ENCODE data around the gene CCDC88B. TPM values are rescaled to one million over a fixed set of nuclear protein-coding genes. Genes with fewer than 3 reads are reported as not detected.

Gene CCDC88B
- total and polyA plus RNA-seq, 5 donors, result 5.9 to 25.1 (median 12.7) TPM

- H3K4me1 ChIP-seq (ENCODE audit: control insufficient read depth, insufficient read depth, low read length), result peaks cover 7% of the 10 kb centered on the region
- ATAC-seq, result no peak
- WGBS, result 82% methylated on average over 2 of the region's 2 CpGs
Observed at GRCh38 chr11:64327375-64327774, 12.6 kb upstream of the CCDC88B start.

GRCh38 chr11:64327993-64328392 lies 12.0 kb upstream of the CCDC88B start:
- peaks cover 7% of the 10 kb centered on the region for H3K4me1 ChIP-seq (ENCODE audit: control insufficient read depth, insufficient read depth, low read length)
- no peak overlapping the region for H3K4me3 ChIP-seq (ENCODE audit: low read length)
- 80% methylated on average over 3 of the region's 3 CpGs for WGBS
- H3K27ac ChIP-seq (ENCODE audit: low read length), result no peak overlapping the region
- H3K9me3 ChIP-seq (ENCODE audit: control insufficient read depth, low read length), result no peaks in the 10 kb centered on the region
- H3K27me3 ChIP-seq (ENCODE audit: control insufficient read depth, insufficient read depth), result no peaks in the 10 kb centered on the region
- intact Hi-C loops (cut with DNase I), result no loop called here
- ATAC-seq (no peak), DNase-seq (no peak)

More at GRCh38 chr11:64327375-64327774, 12.6 kb upstream of the CCDC88B start:
- Histone ChIP-seq H3K27me3 (ENCODE audit: control insufficient read depth, insufficient read depth) (no peaks in the 10 kb centered on the region), H3K27ac (ENCODE audit: low read length) (no peak overlapping the region), H3K9me3 (ENCODE audit: control insufficient read depth, low read length) (no peaks in the 10 kb centered on the region), H3K4me3 (ENCODE audit: low read length) (no peak overlapping the region)
- intact Hi-C loops (cut with DNase I), result no loop called here
- no peak for DNase-seq

GRCh38 chr11:64330888-64331287 lies 9.1 kb upstream of the CCDC88B start:
- Histone ChIP-seq H3K27me3 (ENCODE audit: control insufficient read depth, insufficient read depth) (no peaks in the 10 kb centered on the region), H3K4me1 (ENCODE audit: control insufficient read depth, insufficient read depth, low read length) (peaks cover 7% of the 10 kb centered on the region), H3K27ac (ENCODE audit: low read length) (no peak overlapping the region), H3K9me3 (ENCODE audit: control insufficient read depth, low read length) (no peaks in the 10 kb centered on the region), H3K4me3 (ENCODE audit: low read length) (no peak overlapping the region)
- WGBS, result 77% methylated on average over 11 of the region's 11 CpGs
- ATAC-seq, result no peak
- no peak for DNase-seq
- intact Hi-C loops (cut with DNase I), result no loop called here

- WGBS, result 38% methylated on average over 20 of the region's 20 CpGs
- H3K4me3 ChIP-seq (ENCODE audit: low read length), result no peak overlapping the region
Observed at GRCh38 chr11:64331569-64332371, 8.2 kb upstream of the CCDC88B start.

GRCh38 chr11:64333556-64333955 lies 6.4 kb upstream of the CCDC88B start:
- Histone ChIP-seq H3K27me3 (ENCODE audit: control insufficient read depth, insufficient read depth) (no peaks in the 10 kb centered on the region), H3K4me3 (ENCODE audit: low read length) (no peak overlapping the region), H3K27ac (ENCODE audit: low read length) (no peak overlapping the region), H3K4me1 (ENCODE audit: control insufficient read depth, insufficient read depth, low read length) (peaks cover 7% of the 10 kb centered on the region), H3K9me3 (ENCODE audit: control insufficient read depth, low read length) (no peaks in the 10 kb centered on the region)
- no peak for ATAC-seq
- intact Hi-C loops (cut with DNase I), result no loop called here
- WGBS, result 89% methylated on average over 8 of the region's 8 CpGs
- no peak for DNase-seq

More at GRCh38 chr11:64331569-64332371, 8.2 kb upstream of the CCDC88B start:
- no peaks in the 10 kb centered on the region for H3K27me3 ChIP-seq (ENCODE audit: control insufficient read depth, insufficient read depth)
- H3K27ac ChIP-seq (ENCODE audit: low read length), result no peak overlapping the region
- DNase-seq (peak; percentile 89 to 93 (median 91)), ATAC-seq (peak; percentile 56 to 75)
- H3K9me3 ChIP-seq (ENCODE audit: control insufficient read depth, low read length), result no peaks in the 10 kb centered on the region
- H3K4me1 ChIP-seq (ENCODE audit: control insufficient read depth, insufficient read depth, low read length), result peaks cover 7% of the 10 kb centered on the region
- intact Hi-C loops (cut with DNase I), result no loop called here

GRCh38 chr11:64334764-64335735 lies 5.0 kb upstream of the CCDC88B start:
- no peak overlapping the region for H3K27ac ChIP-seq (ENCODE audit: low read length)
- no peak overlapping the region for H3K4me3 ChIP-seq (ENCODE audit: low read length)
- H3K4me1 ChIP-seq (ENCODE audit: control insufficient read depth, insufficient read depth, low read length), result peaks cover 7% of the 10 kb centered on the region
- 51% methylated on average over 13 of the region's 13 CpGs for WGBS
- intact Hi-C loops (cut with DNase I), result no loop called here
- DNase-seq, result peak in 2 of 3 donors; percentile 51 to 52
- no peaks in the 10 kb centered on the region for H3K27me3 ChIP-seq (ENCODE audit: control insufficient read depth, insufficient read depth)
- peak; percentile 55 to 85 for ATAC-seq
- H3K9me3 ChIP-seq (ENCODE audit: control insufficient read depth, low read length), result no peaks in the 10 kb centered on the region

GRCh38 chr11:64337538-64338249 lies 2.3 kb upstream of the CCDC88B start:
- H3K4me3 ChIP-seq (ENCODE audit: low read length), result no peak overlapping the region
- ATAC-seq, result no peak
- H3K9me3 ChIP-seq (ENCODE audit: control insufficient read depth, low read length), result no peaks in the 10 kb centered on the region
- H3K27me3 ChIP-seq (ENCODE audit: control insufficient read depth, insufficient read depth), result no peaks in the 10 kb centered on the region
- DNase-seq, result peak in 1 of 3 donors; percentile 6
- no peak overlapping the region for H3K27ac ChIP-seq (ENCODE audit: low read length)
- intact Hi-C loops (cut with DNase I), result no loop called here
- no peaks in the 10 kb centered on the region for H3K4me1 ChIP-seq (ENCODE audit: control insufficient read depth, insufficient read depth, low read length)
- WGBS, result 69% methylated on average over 8 of the region's 8 CpGs

- no peaks in the 10 kb centered on the region for H3K27me3 ChIP-seq (ENCODE audit: control insufficient read depth, insufficient read depth)
- ATAC-seq (no peak), DNase-seq (no peak)
- H3K9me3 ChIP-seq (ENCODE audit: control insufficient read depth, low read length), result no peaks in the 10 kb centered on the region
- H3K4me1 ChIP-seq (ENCODE audit: control insufficient read depth, insufficient read depth, low read length), result no peaks in the 10 kb centered on the region
- intact Hi-C loops (cut with DNase I), result no loop called here
- WGBS, result 81% methylated on average over 8 of the region's 8 CpGs
- H3K27ac ChIP-seq (ENCODE audit: low read length), result no peak overlapping the region
- H3K4me3 ChIP-seq (ENCODE audit: low read length), result no peak overlapping the region
Observed at GRCh38 chr11:64338716-64339115, 1.3 kb upstream of the CCDC88B start.

- intact Hi-C loops (cut with DNase I), result no loop called here
- Histone ChIP-seq H3K9me3 (ENCODE audit: control insufficient read depth, low read length) (no peaks in the 10 kb centered on the region), H3K27me3 (ENCODE audit: control insufficient read depth, insufficient read depth) (no peaks in the 10 kb centered on the region), H3K4me3 (ENCODE audit: low read length) (no peak overlapping the region), H3K27ac (ENCODE audit: low read length) (no peak overlapping the region), H3K4me1 (ENCODE audit: control insufficient read depth, insufficient read depth, low read length) (no peaks in the 10 kb centered on the region)
- 65% methylated on average over 4 of the region's 4 CpGs for WGBS
- no peak for DNase-seq
- no peak for ATAC-seq
Observed at GRCh38 chr11:64339286-64339685, 718 bp upstream of the CCDC88B start.

GRCh38 chr11:64340671-64341335 lies 799 bp downstream of the CCDC88B start:
- Histone ChIP-seq H3K9me3 (ENCODE audit: control insufficient read depth, low read length) (no peaks in the 10 kb centered on the region), H3K4me1 (ENCODE audit: control insufficient read depth, insufficient read depth, low read length) (no peaks in the 10 kb centered on the region), H3K27me3 (ENCODE audit: control insufficient read depth, insufficient read depth) (no peaks in the 10 kb centered on the region), H3K27ac (ENCODE audit: low read length) (no peak overlapping the region), H3K4me3 (ENCODE audit: low read length) (no peak overlapping the region)
- DNase-seq, result peak in 2 of 3 donors; percentile 82 to 87
- WGBS, result 27% methylated on average over 33 of the region's 33 CpGs
- no peak for ATAC-seq
- intact Hi-C loops (cut with DNase I), result no loop called here

Data from right cardiac atrium (tissue), 5 donors.